AG20443 (cell line): ENCODE measurements around the gene KCNK6.
"Not testable (repeated sequence)": the region's sequence is repeated elsewhere in the genome, so short reads cannot be mapped to it uniquely, and the experiment has no call there.

Source experiments
- DNase-seq: peaks from one replicate; pipeline ENCODE4 v3.0.0; 2012; ENCODE audit warnings: low spot score, mixed read lengths

Gene KCNK6

GRCh38 chr19:38362076-38362945 is 42.7 kb downstream of the KCNK6 start:
- DNase-seq = peak; percentile 90

- DNase-seq = not testable (repeated sequence)
These were observed 43.5 kb downstream of the KCNK6 start for GRCh38 chr19:38362946-38363688.

- no peak for DNase-seq
These were observed 47.4 kb downstream of the KCNK6 start for GRCh38 chr19:38367041-38367440.

GRCh38 chr19:38369584-38369983 is 49.9 kb downstream of the KCNK6 start:
- no peak for DNase-seq

GRCh38 chr19:38370299-38370698 is 50.7 kb downstream of the KCNK6 start:
- no peak for DNase-seq

GRCh38 chr19:38371081-38371480 is 51.4 kb downstream of the KCNK6 start:
- DNase-seq = no peak

- DNase-seq = no peak
These were observed 54.3 kb downstream of the KCNK6 start for GRCh38 chr19:38373907-38374331.

- DNase-seq = peak; percentile 98
These were observed 54.9 kb downstream of the KCNK6 start, which contains the start of gene PSMD8 for GRCh38 chr19:38374332-38375097. Gene PSMD8, plus strand, starts transcription at chr19:38374571. Its CDS starts 31 bp downstream, at chr19:38374602.

GRCh38 chr19:38375098-38375493 is 55.5 kb downstream of the KCNK6 start:
- DNase-seq = no peak

- DNase-seq = peak; percentile 43
These were observed 56.1 kb downstream of the KCNK6 start for GRCh38 chr19:38375748-38376147.

GRCh38 chr19:38376576-38376975 is 56.9 kb downstream of the KCNK6 start:
- DNase-seq = no peak

GRCh38 chr19:38377052-38377451 is 57.4 kb downstream of the KCNK6 start:
- no peak for DNase-seq

GRCh38 chr19:38378866-38379265 is 59.2 kb downstream of the KCNK6 start:
- DNase-seq = no peak

GRCh38 chr19:38381138-38381537 is 61.5 kb downstream of the KCNK6 start:
- DNase-seq = no peak
